Nephron progenitor cell (in vitro differentiated cells): ENCODE data around the gene CREB5.
A peak's percentile ranks its signal among the peaks of the same experiment; 100 is the strongest.

Experiments used
- DNase-seq: peaks from one replicate; pipeline ENCODE4 v3.0.0; 2021
- H3K27ac Mint-ChIP-seq: 2 replicates; pipeline ENCODE4 v1.8.0; 2021; ENCODE audit warnings: mild to moderate bottlenecking, moderate library complexity, mixed read lengths
- H3K27me3 Mint-ChIP-seq: 2 replicates; pipeline ENCODE4 v1.8.0; 2021; ENCODE audit warnings: mild to moderate bottlenecking, low read depth, mixed read lengths; ENCODE audit not compliant: poor library complexity
- H3K36me3 Mint-ChIP-seq: 2 replicates; pipeline ENCODE4 v1.8.0; 2021; ENCODE audit warnings: low read depth, mixed read lengths
- H3K4me1 Mint-ChIP-seq: 2 replicates; pipeline ENCODE4 v1.8.0; 2021; ENCODE audit warnings: mixed read lengths
- H3K4me3 Mint-ChIP-seq: 2 replicates; pipeline ENCODE4 v1.8.0; 2021; ENCODE audit warnings: mild to moderate bottlenecking, moderate library complexity, mixed read lengths
- H3K9me3 Mint-ChIP-seq: 2 replicates; pipeline ENCODE4 v1.8.0; 2021; ENCODE audit warnings: mild to moderate bottlenecking, moderate library complexity, mixed read lengths
- CTCF ChIP-seq: fragments of 200-600 bp; sonication (generic); IDR thresholded peaks from 2 replicates; pipeline ENCODE4 v1.5.0; 2021; ENCODE audit warnings: antibody characterized with exemption

Gene CREB5

GRCh38 chr7:28442540-28443420 lies 30.5 kb downstream of the CREB5 start:
- TF ChIP-seq CTCF, result no peak
- Mint-ChIP-seq H3K9me3 (peaks cover 24% of the 10 kb centered on the region), H3K36me3 (peaks cover 12% of the 10 kb centered on the region), H3K4me3 (no peak overlapping the region), H3K27ac (no peak overlapping the region), H3K4me1 (peaks cover 4% of the 10 kb centered on the region), H3K27me3 (peaks cover 5% of the 10 kb centered on the region)
- DNase-seq, result no peak

DNA sequence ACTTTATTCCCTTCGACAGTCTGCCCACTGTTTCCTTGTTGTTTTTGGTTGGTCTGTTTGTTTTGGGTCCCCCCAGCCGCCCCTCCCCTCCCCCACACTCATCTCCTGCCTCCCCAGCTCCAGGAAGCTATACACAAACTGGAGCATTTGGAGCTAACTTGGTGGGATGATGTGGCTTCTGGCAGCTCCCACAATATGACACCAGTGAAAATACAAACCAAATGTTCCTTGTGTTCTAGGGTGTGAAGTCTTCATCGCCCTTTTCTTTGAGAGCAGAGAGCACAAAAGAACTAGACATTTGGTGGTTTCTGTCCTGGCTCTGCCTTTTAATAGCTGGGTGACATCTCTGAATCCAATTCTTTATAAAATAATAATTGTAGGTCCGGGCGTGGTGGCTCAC lies 33.8 kb downstream of the CREB5 start:
- Mint-ChIP-seq H3K4me1 (peaks cover 7% of the 10 kb centered on the region), H3K4me3 (no peak overlapping the region), H3K27me3 (peaks cover 4% of the 10 kb centered on the region), H3K36me3 (peaks cover 12% of the 10 kb centered on the region), H3K9me3 (peaks cover 24% of the 10 kb centered on the region), H3K27ac (no peak overlapping the region)
- TF ChIP-seq CTCF, result no peak
- DNase-seq, result no peak

DNA sequence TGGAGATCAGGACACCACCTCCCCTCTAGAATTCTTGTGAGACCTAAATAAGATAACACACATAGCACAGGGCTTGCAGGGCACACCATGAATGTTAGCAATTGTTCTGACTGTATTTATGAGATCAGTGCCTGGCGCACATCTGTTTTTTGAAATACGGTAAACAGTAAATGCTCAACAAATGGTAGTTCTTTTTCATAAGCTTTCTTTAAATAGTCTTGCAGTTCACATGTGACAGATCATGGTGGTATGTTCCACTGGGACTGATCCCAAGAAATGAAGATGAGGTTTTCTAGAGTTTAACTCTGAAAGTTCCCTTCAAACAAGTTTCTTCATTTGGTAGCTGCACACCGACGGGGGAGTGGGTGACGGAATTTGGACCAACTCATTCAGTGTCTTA lies 34.8 kb downstream of the CREB5 start:
- no peak for TF ChIP-seq CTCF
- DNase-seq, result no peak
- Mint-ChIP-seq H3K27ac (no peak overlapping the region), H3K36me3 (peaks cover 12% of the 10 kb centered on the region), H3K27me3 (peaks cover 4% of the 10 kb centered on the region), H3K4me3 (no peak overlapping the region), H3K4me1 (peaks cover 5% of the 10 kb centered on the region), H3K9me3 (peaks cover 24% of the 10 kb centered on the region)

GRCh38 chr7:28448708-28449107 lies 36.4 kb downstream of the CREB5 start:
- no peak for TF ChIP-seq CTCF
- Mint-ChIP-seq H3K36me3 (no peaks in the 10 kb centered on the region), H3K9me3 (peaks cover 13% of the 10 kb centered on the region), H3K4me3 (no peak overlapping the region), H3K27ac (no peak overlapping the region), H3K4me1 (peaks cover 11% of the 10 kb centered on the region), H3K27me3 (peaks cover 4% of the 10 kb centered on the region)
- DNase-seq, result no peak

GRCh38 chr7:28452681-28453080 lies 40.4 kb downstream of the CREB5 start:
- no peak overlapping the region for H3K4me3 Mint-ChIP-seq

More at GRCh38 chr7:28452681-28453080, 40.4 kb downstream of the CREB5 start:
- H3K36me3 Mint-ChIP-seq, result no peaks in the 10 kb centered on the region
- H3K4me1 Mint-ChIP-seq, result peaks cover 38% of the 10 kb centered on the region
- no peaks in the 10 kb centered on the region for H3K9me3 Mint-ChIP-seq
- DNase-seq, result no peak
- peaks cover 8% of the 10 kb centered on the region for H3K27me3 Mint-ChIP-seq
- TF ChIP-seq CTCF, result no peak
- H3K27ac Mint-ChIP-seq, result peak overlapping the region; percentile 31
